GM06990 (cell line): ENCODE results near the gene DEXI.
"Not testable (repeated sequence)": the region's sequence is repeated elsewhere in the genome, so short reads cannot be mapped to it uniquely, and the experiment has no call there.

ENCODE experiments used
- DNase-seq: peaks from one replicate; pipeline ENCODE4 v3.0.0-alpha.2; 2011; ENCODE audit not compliant: insufficient read length; ENCODE audit errors: extremely low read depth
- H3K27me3 ChIP-seq: replicated peaks from 2 replicates; pipeline ENCODE4 v1.6.0; 2011; ENCODE audit warnings: low read length; ENCODE audit not compliant: control insufficient read depth, insufficient read depth
- H3K36me3 ChIP-seq: 2 replicates; pipeline ENCODE4 v1.5.1; 2011; ENCODE audit warnings: low read length; ENCODE audit not compliant: control insufficient read depth, insufficient read depth
- H3K4me3 ChIP-seq: replicated peaks from 2 replicates; pipeline ENCODE4 v1.5.1; 2011; ENCODE audit warnings: low read depth, mild to moderate bottlenecking, control low read depth, low read length
- CTCF ChIP-seq: IDR thresholded peaks from 2 replicates; pipeline ENCODE4 v1.5.1; 2011; ENCODE audit warnings: low read length, control low read depth, mild to moderate bottlenecking, inconsistent platforms; ENCODE audit not compliant: insufficient read depth, poor library complexity, severe bottlenecking

The DEXI gene

DNA sequence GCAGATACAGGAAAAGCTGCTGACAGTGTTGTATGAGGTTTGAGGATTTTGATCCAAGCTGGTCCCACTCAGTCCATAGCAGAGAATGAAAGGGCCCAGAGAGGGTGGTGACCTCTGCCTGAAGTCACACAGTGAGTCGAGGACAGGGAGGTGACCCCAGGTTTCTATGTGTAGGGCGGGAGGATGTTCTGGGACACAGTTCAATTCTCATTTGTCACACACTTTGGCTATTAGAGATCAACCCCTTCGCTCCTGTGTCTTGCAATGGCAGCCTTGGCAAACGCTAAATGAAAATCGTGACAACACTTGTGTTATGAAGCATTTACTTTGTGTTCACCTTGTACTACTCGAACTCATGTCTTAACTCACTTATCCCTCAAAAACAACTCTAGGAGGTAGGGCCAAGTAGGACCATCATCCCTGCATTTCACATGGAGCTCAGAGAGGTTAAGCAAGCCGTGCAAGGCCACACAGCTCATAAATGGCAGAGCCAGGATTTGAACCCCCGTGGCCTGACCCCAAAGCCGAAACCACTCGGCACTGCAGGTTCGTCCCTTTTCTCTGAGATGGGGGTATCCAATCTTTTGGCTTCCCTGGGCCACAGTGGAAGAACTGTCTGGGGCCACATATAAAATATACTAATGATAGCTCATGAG, 10.2 kb downstream of the DEXI start:
- Histone ChIP-seq H3K27me3 (no peaks in the 10 kb centered on the region), H3K4me3 (no peak overlapping the region), H3K36me3 (peaks cover 19% of the 10 kb centered on the region)
- DNase-seq = no peak
- no peak for TF ChIP-seq CTCF

- no peak for TF ChIP-seq CTCF
- DNase-seq = no peak
- no peaks in the 10 kb centered on the region for H3K27me3 ChIP-seq
- peaks cover 17% of the 10 kb centered on the region for H3K36me3 ChIP-seq
- no peak overlapping the region for H3K4me3 ChIP-seq
These were observed 11.1 kb downstream of the DEXI start for GRCh38 chr16:10931134-10931533.

- no peak for DNase-seq
- Histone ChIP-seq H3K4me3 (no peak overlapping the region), H3K27me3 (no peaks in the 10 kb centered on the region), H3K36me3 (peaks cover 20% of the 10 kb centered on the region)
- peak; percentile 39 for TF ChIP-seq CTCF
These were observed 11.5 kb downstream of the DEXI start for GRCh38 chr16:10930755-10931093.

GRCh38 chr16:10929853-10930754, 12.2 kb downstream of the DEXI start:
- Histone ChIP-seq H3K4me3 (no peak overlapping the region), H3K27me3 (no peaks in the 10 kb centered on the region), H3K36me3 (peaks cover 25% of the 10 kb centered on the region)
- no peak for TF ChIP-seq CTCF
- no peak for DNase-seq

DNA sequence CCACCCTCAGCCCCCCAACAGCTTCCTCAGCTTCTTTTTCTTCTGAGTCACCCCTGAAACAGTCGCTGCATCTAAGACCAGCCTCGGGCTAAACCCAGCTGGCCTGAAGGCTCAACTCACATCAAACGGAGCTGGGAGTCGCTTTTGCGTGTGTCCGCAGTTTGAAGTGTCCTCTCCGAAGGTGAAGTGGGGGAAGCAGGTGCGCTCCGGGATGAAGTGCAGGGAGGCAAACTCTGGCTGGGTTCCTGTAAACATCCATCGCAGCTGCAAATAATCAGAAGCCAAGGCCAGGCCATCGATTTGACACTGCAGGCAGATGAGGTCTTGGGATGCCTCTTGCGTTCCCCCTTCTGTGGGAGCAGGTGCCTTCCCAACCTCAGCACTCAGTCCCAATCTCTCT, 13.2 kb downstream of the DEXI start:
- H3K36me3 ChIP-seq = peaks cover 22% of the 10 kb centered on the region
- not testable (repeated sequence) for DNase-seq, H3K4me3 ChIP-seq, H3K27me3 ChIP-seq

DNA sequence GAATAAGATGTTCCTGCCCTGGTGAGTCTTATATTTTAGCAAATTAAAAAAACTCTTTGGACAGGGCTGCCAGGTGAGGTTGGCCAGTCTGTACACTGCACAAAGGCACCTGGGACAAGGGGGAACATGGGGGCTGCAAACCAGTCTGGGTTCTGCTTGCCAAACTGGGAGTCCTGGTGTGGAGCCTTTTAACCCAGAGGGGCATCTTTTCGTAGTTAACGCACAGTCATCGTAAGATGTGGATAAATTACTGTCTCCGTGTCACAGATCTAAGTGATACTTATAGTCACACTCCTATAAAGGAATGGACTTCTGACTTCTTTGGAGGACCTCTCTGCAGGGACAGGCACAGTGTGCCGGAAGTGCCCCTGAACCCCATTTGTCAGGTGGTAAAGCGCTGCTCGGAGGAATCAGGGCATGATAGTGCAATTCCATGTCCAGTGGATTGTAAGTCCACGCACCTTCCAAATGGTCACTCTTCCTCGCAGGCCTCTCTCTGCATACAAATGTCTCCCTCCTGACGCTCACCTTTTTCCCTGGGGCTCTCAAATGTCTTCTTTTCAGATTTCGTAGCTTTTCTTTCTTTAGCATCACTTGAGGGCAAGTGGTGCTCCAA, 14.7 kb downstream of the DEXI start:
- no peak overlapping the region for H3K4me3 ChIP-seq
- no peak for TF ChIP-seq CTCF
- DNase-seq = no peak
- peaks cover 27% of the 10 kb centered on the region for H3K36me3 ChIP-seq
- H3K27me3 ChIP-seq = no peaks in the 10 kb centered on the region
